Measurements from ENCODE around the gene IGFBPL1. TPM values are rescaled to one million over a fixed set of nuclear protein-coding genes. Genes with fewer than 3 reads are reported as not detected.

Gene IGFBPL1
- total RNA-seq, 1 experiment from 2014 or later: 1.6 TPM

- Histone ChIP-seq H3K4me1 (0 out of 2 replicates have a peak, but pooled peaks cover 4% of the 10 kb centered on the region), H3K9me3 (no peaks in the 10 kb centered on the region), H3K36me3 (ENCODE audit: control insufficient read depth, insufficient read depth, low read length) (no peaks in the 10 kb centered on the region; the same call in 1 of the 2 replicates), H3K4me3 (ENCODE audit: low read depth, low read length) (no peak overlapping the region), H3K27me3 (replicated peaks; ENCODE audit: control insufficient read depth, insufficient read depth, low read length) (no peaks in the 10 kb centered on the region)
- H3K36me3 Mint-ChIP-seq (ENCODE audit: insufficient read depth, unreplicated experiment): peaks cover 44% of the 10 kb centered on the region
- no TSS peak for BruUV-seq (replicated peaks)
- POLR2A ChIA-PET: no interaction called here
- DNase-seq: no peak
- CTCF ChIA-PET: no interaction called here
- H3K27ac Mint-ChIP-seq (ENCODE audit: unreplicated experiment): no peak overlapping the region
- intact Hi-C loops (cut with micrococcal nuclease; ENCODE audit: unreplicated experiment): loop anchor here (10.0 kb wide), 1 partner anchor 48 kb away; no protein-coding TSS in a partner anchor
- no peak overlapping the region for H3K4me3 Mint-ChIP-seq (ENCODE audit: unreplicated experiment)
- no peak for TF ChIP-seq CTCF (IDR thresholded peaks at IDR 0.05; ENCODE audit: insufficient read depth in 1 of 2, low read depth in 1 of 2, low read length in 1 of 2, severe bottlenecking in 1 of 2, unreplicated experiment in 1 of 2)
- H3K4me1 Mint-ChIP-seq (ENCODE audit: low read depth, unreplicated experiment): peaks cover 7% of the 10 kb centered on the region
- H3K27me3 Mint-ChIP-seq (ENCODE audit: insufficient read depth, unreplicated experiment): peaks cover 3% of the 10 kb centered on the region
- no peaks in the 10 kb centered on the region for H3K9me3 Mint-ChIP-seq (ENCODE audit: unreplicated experiment)
These were observed 27.9 kb downstream of the IGFBPL1 start for GRCh38 chr9:38396371-38396671.

- H3K36me3 Mint-ChIP-seq (ENCODE audit: insufficient read depth, unreplicated experiment): peaks cover 44% of the 10 kb centered on the region
- ChIA-PET CTCF (no interaction called here), POLR2A (no interaction called here)
- no peaks in the 10 kb centered on the region for H3K9me3 Mint-ChIP-seq (ENCODE audit: unreplicated experiment)
- no peak for DNase-seq
- Histone ChIP-seq H3K4me3 (ENCODE audit: low read depth, low read length) (no peak overlapping the region), H3K4me1 (peaks cover 6% of the 10 kb centered on the region), H3K36me3 (ENCODE audit: control insufficient read depth, insufficient read depth, low read length) (no peaks in the 10 kb centered on the region; the same call in 1 of the 2 replicates), H3K9me3 (no peaks in the 10 kb centered on the region), H3K27me3 (replicated peaks; ENCODE audit: control insufficient read depth, insufficient read depth, low read length) (no peaks in the 10 kb centered on the region)
- H3K27ac Mint-ChIP-seq (ENCODE audit: unreplicated experiment): no peak overlapping the region
- no TSS peak for BruUV-seq (replicated peaks)
- no peak for TF ChIP-seq CTCF (IDR thresholded peaks at IDR 0.05; ENCODE audit: insufficient read depth in 1 of 2, low read depth in 1 of 2, low read length in 1 of 2, severe bottlenecking in 1 of 2, unreplicated experiment in 1 of 2)
- no peak overlapping the region for H3K4me3 Mint-ChIP-seq (ENCODE audit: unreplicated experiment)
- H3K27me3 Mint-ChIP-seq (ENCODE audit: insufficient read depth, unreplicated experiment): peaks cover 3% of the 10 kb centered on the region
- peaks cover 13% of the 10 kb centered on the region for H3K4me1 Mint-ChIP-seq (ENCODE audit: low read depth, unreplicated experiment)
- intact Hi-C loops (cut with micrococcal nuclease; ENCODE audit: unreplicated experiment): loop anchor here (10.0 kb wide), 1 partner anchor 49 kb away; no protein-coding TSS in a partner anchor
These were observed 28.4 kb downstream of the IGFBPL1 start for GRCh38 chr9:38395653-38396370.

GRCh38 chr9:38394416-38394815 is 29.8 kb downstream of the IGFBPL1 start:
- H3K27me3 Mint-ChIP-seq (ENCODE audit: insufficient read depth, unreplicated experiment): no peaks in the 10 kb centered on the region
- no peak overlapping the region for H3K4me3 ChIP-seq (ENCODE audit: low read depth, low read length)
- peaks cover 20% of the 10 kb centered on the region for H3K4me1 Mint-ChIP-seq (ENCODE audit: low read depth, unreplicated experiment)
- H3K9me3 Mint-ChIP-seq (ENCODE audit: unreplicated experiment): no peaks in the 10 kb centered on the region
- BruUV-seq (replicated peaks): no TSS peak
- DNase-seq: no peak
- H3K4me1 ChIP-seq: peaks cover 9% of the 10 kb centered on the region
- H3K9me3 ChIP-seq: no peaks in the 10 kb centered on the region
- ChIA-PET POLR2A (no interaction called here), CTCF (no interaction called here)
- TF ChIP-seq CTCF (IDR thresholded peaks at IDR 0.05; ENCODE audit: insufficient read depth in 1 of 2, low read depth in 1 of 2, low read length in 1 of 2, severe bottlenecking in 1 of 2, unreplicated experiment in 1 of 2): no peak
- intact Hi-C loops (cut with micrococcal nuclease; ENCODE audit: unreplicated experiment): loop anchor here (10.0 kb wide), 1 partner anchor 50 kb away; no protein-coding TSS in a partner anchor
- H3K36me3 ChIP-seq (ENCODE audit: control insufficient read depth, insufficient read depth, low read length): no peaks in the 10 kb centered on the region; the same call in 1 of the 2 replicates
- H3K36me3 Mint-ChIP-seq (ENCODE audit: insufficient read depth, unreplicated experiment): peaks cover 36% of the 10 kb centered on the region
- no peak overlapping the region for H3K4me3 Mint-ChIP-seq (ENCODE audit: unreplicated experiment)
- H3K27ac Mint-ChIP-seq (ENCODE audit: unreplicated experiment): no peak overlapping the region
- H3K27me3 ChIP-seq (replicated peaks; ENCODE audit: control insufficient read depth, insufficient read depth, low read length): no peaks in the 10 kb centered on the region
